Epithelial cell of alveolus of lung (primary cell): ENCODE measurements around the gene NTSR2. TPM values are rescaled to one million over a fixed set of nuclear protein-coding genes. Genes with fewer than 3 reads are reported as not detected.

Source experiments
- total RNA-seq: library from RNA; depleted of rRNA; stranded (reverse); fragments of >200 nt; gene quantifications from 2 replicates; pipeline ENCODE4 v1.2.1, GENCODE V29; 2015

The NTSR2 gene, protein sequence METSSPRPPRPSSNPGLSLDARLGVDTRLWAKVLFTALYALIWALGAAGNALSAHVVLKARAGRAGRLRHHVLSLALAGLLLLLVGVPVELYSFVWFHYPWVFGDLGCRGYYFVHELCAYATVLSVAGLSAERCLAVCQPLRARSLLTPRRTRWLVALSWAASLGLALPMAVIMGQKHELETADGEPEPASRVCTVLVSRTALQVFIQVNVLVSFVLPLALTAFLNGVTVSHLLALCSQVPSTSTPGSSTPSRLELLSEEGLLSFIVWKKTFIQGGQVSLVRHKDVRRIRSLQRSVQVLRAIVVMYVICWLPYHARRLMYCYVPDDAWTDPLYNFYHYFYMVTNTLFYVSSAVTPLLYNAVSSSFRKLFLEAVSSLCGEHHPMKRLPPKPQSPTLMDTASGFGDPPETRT
- not detected in 2 replicates for total RNA-seq

DNA sequence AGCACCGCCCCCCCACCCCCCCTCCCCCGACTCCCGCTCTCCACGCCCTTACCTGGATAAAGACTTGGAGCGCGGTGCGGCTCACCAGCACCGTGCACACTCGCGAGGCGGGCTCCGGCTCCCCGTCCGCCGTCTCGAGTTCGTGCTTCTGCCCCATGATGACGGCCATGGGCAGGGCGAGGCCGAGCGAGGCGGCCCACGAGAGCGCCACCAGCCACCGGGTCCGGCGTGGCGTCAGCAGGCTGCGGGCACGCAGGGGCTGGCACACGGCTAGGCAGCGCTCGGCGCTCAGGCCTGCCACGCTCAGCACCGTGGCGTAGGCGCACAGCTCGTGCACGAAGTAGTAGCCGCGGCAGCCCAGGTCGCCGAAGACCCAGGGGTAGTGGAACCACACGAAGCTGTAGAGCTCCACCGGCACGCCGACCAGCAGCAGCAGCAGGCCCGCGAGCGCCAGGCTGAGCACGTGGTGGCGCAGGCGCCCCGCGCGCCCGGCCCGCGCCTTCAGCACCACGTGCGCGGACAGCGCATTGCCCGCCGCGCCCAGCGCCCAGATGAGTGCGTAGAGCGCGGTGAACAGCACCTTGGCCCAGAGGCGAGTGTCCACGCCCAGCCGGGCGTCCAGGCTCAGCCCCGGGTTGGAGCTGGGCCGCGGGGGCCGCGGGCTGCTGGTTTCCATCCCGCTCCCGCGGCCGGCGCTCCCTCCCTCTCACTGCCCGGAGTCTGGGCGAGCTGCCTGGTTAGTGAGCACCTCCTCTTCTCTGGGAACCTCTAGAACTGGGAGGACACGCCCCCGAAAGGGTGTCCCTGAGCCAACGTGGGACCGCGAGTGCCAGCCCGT lies at the start of gene NTSR2:
NTSR2 (minus strand) TSS at position 742 of the 838 bp plus-strand sequence; CDS start at position 676, 66 bp downstream.

Other genes starting within 250 kb of the NTSR2 start
- 10.6 and 11.2 TPM in 2 replicates for gene E2F6, start 204.0 kb downstream of the NTSR2 start, total RNA-seq
- gene GREB1, start 136.2 kb downstream of the NTSR2 start, total RNA-seq, result 0.13 and 1.4 TPM in 2 replicates
- 31.1 and 35.0 TPM in 2 replicates for gene LPIN1, start 76.4 kb upstream of the NTSR2 start, total RNA-seq